GF-D8 (cell line): Measurements from ENCODE around the gene MMP17.
A peak's percentile ranks its signal among the peaks of the same experiment; 100 is the strongest.
"Not testable (repeated sequence)": the region's sequence is repeated elsewhere in the genome, so short reads cannot be mapped to it uniquely, and the experiment has no call there.

ENCODE experiments used
- DNase-seq: peaks from one replicate; lab custom pipeline; 2025; lab: John Stamatoyannopoulos, UW

Gene MMP17

DNA sequence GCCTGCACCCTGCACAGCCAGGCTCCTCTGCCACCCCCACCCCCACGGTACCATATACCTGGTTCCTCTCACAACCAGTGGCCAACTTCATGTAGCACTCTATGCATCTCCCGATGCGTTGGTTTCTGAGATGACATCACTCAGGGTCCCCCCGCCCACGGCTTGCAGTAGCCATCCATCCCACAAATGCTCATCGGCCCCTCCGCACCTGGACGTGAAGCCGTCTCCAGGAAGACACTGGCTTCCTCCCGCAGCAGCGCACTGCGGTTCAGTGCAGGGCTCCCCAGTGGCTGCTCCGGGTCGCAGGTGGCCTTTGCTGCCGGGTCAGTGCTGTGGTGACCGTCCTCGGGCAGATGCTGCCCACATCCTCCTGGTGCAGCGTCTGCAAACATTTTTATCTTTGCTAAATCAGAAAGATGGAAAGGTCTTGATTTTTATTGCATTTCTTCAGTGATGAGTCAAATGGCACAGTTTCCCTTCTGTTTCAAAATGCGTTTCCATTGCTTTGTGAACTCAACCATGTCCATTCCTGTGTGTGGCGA is 27.5 kb upstream of the MMP17 start:
- no peak for DNase-seq

GRCh38 chr12:131801254-131801866 is 26.8 kb upstream of the MMP17 start:
- DNase-seq: no peak

GRCh38 chr12:131803961-131804521 is 24.2 kb upstream of the MMP17 start:
- DNase-seq: no peak

GRCh38 chr12:131805421-131805820 is 22.8 kb upstream of the MMP17 start:
- DNase-seq: no peak

DNA sequence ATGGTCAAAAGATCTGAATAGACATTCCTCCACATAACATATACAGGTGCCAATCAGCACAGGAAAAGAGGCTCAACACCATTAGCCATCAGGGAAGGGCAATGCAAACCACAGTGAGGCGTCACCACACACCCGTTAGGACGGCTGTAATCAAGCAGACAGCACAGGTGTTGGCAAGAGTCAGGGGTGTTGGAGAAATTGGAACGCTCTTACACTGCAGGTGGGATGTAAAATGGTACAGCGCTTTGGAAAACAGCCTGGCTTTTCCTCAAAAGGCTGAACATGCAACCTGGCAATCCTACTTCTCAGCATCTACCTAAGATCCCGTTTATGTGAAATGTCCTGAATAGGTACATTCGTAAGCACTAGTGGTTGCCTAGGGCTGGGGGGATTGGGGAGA is 21.5 kb upstream of the MMP17 start:
- no peak for DNase-seq

DNA sequence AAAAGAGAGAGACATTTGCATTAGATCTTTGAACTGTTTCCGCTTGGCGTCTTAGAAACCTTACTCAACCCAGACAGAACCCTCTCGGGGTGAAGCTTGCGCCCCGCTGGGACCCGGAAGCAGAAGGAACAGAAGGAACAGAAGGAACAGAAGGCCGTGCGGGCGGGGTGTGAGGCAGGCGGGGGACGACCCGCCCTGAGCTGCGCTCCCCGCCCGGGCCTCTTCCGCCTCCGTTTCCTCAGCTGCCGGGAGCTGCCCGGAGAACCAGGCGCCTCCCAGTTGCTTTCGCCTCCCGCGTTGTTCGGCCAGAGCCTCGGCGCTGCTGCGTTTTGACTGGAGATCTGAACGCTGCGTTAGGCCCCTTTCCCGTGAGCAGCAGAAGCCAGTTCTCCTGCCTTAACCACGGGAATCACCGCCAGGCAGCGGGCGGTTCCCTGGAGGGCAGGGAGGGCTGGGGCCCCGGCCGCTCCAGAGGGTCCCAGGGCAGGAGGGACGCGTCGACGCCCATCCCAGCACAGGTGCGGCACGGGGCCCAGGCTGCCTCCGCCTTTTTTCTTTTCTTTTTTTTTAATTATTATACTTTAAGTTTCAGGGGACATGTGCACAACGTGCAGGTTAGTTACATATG is 19.3 kb upstream of the MMP17 start:
- DNase-seq: no peak

DNA sequence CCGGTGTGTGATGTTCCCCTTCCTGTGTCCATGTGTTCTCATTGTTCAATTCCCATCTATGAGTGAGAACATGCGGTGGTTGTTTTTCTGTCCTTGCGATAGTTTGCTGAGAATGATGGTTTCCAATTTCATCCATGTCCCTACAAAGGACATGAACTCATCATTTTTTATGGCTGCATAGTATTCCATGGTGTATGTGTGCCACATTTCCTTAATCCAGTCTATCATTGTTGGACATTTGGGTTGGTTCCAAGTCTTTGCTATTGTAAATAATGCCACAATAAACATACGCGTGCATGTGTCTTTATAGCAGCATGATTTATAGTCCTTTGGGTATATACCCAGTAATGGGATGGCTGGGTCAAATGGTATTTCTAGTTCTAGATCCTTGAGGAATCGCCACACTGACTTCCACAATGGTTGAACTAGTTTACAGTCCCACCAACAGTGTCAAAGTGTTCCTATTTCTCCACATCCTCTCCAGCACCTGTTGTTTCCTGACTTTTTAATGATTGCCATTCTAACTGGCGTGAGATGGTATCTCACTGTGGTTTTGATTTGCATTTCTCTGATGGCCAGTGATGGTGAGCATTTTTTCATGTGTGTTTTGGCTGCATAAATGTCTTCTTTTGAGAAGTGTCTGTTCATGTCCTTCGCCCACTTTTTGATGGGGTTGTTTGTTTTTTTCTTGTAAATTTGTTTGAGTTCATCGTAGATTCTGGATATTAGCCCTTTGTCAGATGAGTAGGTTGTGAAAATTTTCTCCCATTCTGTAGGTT is 18.5 kb upstream of the MMP17 start:
- DNase-seq: not testable (repeated sequence)

DNA sequence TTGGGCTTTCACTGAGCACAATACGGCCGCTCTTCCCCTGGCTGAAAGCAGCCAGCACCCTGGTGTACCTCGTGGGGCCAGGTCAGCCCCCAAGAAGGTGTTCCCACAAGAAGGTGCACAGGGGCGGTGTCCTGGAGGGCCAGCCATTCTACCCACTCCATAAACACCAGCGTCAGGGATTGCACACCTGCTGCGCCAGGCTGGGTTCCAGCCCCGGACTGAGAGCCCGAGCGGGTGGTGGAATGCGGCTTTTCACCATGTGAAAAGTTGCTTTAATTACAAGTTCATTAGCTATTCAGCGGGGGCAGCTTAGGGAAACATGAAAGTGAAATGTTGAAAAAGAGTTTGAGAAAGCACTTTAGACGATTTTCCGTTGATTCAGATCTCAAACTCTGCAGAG is 17.5 kb upstream of the MMP17 start:
- DNase-seq: no peak

DNA sequence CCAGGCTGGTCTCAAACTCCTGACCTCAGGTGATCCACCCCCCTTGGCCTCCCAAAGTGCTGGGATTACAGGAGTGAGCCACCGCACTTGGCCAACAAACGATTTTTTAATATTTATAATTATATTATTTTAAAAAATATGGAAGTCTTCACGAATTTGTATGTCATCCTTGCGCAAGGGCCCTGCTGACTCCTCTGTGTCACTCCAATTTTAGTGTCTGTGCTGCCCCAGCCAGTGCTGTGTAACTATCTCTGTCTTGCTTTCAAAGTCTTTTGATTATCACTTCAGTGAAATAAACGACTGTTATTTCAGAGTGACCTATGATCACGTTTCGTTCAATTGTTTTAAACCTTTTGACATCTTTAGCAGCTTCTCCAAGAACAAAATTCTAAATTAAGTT is 13.1 kb upstream of the MMP17 start:
- DNase-seq: no peak

DNA sequence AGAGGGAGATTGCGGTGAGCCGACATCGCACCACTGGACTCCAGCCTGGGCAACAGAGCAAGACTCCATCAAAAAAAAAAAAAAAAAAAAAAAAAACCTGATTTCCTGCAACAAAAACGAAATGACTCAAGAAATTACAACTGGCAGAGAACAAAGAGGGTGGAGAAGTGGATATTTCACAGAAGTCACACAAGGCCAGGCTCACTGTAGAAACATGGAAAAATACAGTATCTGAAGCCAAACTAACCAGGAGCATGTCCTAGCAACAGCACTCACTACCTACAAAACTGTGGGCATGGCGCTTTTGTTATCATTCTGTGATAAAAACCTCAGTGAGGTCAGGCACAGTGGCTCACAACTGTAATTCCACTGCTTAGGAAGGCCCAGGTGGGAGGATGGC is 11.7 kb upstream of the MMP17 start:
- DNase-seq: no peak

GRCh38 chr12:131817241-131817640 is 11.0 kb upstream of the MMP17 start:
- no peak for DNase-seq

DNA sequence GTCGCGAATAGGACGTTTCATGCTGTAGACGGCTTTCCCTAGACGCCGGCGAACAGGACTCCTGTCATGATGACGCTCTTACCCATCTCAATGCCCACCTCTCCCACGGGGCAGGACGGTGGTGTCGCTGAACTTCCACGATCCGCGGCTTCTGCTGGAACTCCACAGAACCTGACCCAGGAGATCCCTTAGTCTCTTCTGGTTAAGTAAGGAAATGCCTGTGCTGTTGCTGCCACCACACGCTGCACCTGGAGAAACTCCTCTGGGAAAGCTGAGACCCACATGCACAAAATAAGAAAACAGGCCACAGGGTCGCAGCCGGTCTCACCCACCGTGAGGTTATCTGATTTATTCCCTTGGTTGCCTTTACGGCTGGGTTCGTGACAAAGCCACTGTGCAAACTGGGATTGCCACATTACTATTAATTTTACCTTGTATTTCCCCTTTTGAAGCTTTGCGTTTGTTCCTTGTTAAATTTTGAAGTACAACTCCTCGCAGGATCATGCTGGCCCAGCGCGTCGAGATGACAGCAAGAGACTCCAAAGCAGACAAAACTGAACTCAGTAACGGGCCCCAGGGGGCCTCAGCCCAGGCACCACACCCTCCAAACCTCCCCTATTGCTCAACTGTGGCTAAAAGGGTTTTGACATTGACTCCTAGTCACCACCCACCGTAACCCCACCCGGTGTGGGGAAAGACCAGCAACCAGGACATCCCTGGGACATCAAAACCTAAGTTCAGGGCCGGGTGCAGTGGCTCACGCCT is 9.2 kb upstream of the MMP17 start:
- peak; percentile 34 for DNase-seq

- no peak for DNase-seq
Observed at GRCh38 chr12:131824450-131824849, 3.7 kb upstream of the MMP17 start.

- DNase-seq: no peak
Observed at GRCh38 chr12:131825146-131825892, 2.9 kb upstream of the MMP17 start.

GRCh38 chr12:131826097-131826928 is 1.9 kb upstream of the MMP17 start:
- no peak for DNase-seq

DNA sequence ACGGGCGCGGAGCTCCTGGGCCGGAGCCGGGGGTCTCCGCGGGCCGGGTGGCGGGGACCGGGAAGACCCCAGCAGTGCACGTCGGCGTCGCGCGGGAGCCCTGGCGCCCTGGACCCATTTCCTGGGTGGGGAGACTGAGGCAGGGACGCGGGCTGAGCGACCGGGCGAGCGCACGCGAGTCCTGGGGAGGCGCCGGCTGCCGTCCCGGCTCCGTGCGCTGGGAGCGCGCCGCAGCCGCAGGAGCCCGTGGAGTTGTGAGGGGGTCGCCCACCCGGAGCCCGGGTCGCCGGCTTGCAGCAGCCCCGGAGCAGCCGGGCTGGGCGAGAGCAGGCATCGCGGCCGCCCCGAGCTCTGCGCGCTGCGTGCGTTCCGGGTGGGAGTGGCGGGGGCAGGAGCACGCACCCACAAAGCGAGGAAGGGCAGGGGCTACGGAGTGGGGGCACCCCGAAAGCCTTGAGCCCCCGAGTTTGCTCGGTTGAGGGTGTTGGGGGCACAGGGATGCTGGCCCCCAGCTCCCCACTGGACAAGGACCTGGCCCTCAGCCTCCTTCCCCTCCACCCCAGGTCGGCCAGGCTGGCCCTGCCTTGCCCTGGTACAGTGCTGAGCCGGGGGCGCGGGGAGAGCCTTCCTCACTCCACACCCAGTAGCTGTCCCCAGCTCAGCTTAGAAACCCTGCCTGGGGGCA is 620 bp downstream of the MMP17 start:
- DNase-seq: no peak

DNA sequence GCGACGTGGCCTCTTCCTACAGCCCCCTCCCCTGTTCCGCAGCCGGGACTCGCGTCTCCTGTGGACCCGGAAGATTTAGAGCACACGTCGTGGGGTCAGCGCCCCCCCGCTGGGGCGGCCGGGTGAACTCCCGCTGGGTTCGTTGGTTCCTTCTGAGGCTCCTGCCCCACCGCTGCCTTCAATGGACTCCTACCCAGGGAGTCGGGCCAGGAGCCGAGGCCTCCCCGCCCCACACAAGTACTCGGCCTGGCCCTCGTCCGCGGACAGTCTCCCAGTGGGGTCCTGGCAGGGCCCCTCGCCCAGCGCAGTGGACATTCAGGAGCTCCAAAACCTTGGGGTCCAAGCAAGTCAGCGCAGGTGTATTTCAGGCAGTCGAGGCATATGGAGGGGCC is 1.2 kb downstream of the MMP17 start:
- DNase-seq: no peak

- no peak for DNase-seq
Observed at GRCh38 chr12:131829791-131830334, 1.7 kb downstream of the MMP17 start.

DNA sequence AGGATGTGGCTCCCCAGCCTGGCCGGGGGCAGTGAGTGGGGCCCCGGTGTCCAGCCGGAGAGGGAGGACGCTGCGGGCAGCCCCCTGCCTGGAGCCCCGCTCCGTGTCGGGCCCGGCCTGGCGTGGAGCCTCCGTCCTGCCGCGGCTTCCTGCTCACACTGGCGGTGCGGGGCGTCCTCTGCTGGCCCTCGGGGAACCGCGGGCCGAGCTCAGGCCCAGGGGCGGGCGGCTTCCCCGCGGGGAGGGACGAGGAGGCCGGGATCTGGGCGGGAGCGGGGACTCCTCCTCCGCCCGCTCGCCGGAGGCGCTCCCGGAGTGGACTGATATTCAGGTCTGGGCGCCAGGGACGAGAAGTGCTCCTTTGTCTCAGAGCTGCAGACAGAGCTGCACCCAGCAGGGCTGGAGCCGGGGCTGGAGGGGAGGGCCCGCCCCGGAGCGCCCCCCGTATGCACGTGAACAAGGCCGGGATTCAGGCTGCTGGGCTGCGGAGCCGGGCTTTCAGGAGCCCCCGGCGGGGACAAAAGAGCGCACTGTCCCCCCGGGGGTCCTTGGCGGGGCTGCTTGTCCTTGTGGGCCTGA is 2.2 kb downstream of the MMP17 start:
- DNase-seq: peak; percentile 9
